ENCODE measurements around the gene ITGA5.

Gene ITGA5

DNA sequence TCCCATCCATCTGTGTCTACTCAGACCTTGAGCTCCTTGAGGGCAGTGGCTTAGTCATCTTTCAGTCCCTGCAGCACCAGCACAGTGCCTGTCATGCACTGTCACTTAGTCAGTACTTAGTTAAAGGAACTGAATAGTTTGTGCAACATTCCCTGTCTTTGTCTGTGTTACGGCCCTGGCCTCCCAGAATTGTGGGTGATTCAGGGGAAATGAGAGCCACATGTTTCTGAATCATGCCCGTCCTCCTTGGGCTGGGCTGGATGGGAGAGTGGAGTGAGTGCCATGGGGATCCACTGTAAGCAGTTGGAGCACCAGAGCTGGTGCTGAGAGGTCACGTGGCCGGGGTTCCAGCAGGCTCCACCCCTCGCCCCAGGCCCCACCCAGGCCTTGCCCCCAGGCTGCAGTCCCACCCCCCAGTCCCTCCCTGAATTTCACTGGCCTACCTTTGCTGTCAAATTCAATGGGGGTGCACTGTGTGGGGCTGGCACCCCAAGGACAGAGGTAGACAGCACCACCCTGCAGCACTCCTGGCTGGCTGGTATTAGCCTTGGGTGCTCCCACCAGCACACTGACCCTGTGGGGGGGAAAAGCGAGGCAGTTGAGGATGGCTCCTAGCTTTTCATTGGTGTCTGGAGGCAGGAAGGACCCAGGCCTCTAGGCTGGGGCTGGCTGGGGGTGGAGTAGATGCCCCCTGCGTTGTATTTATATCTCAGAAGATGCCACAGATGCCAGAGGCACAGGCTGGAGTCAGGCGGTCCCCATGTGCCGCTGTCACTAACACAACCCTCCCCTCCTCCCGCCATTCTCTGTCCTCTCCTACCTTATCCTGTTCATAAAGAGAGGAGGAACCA is 7.5 kb downstream of the ITGA5 start:
- TF ChIP-seq, protein P1, sequence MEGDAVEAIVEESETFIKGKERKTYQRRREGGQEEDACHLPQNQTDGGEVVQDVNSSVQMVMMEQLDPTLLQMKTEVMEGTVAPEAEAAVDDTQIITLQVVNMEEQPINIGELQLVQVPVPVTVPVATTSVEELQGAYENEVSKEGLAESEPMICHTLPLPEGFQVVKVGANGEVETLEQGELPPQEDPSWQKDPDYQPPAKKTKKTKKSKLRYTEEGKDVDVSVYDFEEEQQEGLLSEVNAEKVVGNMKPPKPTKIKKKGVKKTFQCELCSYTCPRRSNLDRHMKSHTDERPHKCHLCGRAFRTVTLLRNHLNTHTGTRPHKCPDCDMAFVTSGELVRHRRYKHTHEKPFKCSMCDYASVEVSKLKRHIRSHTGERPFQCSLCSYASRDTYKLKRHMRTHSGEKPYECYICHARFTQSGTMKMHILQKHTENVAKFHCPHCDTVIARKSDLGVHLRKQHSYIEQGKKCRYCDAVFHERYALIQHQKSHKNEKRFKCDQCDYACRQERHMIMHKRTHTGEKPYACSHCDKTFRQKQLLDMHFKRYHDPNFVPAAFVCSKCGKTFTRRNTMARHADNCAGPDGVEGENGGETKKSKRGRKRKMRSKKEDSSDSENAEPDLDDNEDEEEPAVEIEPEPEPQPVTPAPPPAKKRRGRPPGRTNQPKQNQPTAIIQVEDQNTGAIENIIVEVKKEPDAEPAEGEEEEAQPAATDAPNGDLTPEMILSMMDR (IDR thresholded peaks at IDR 0.05; ENCODE audit: low read depth, low read length): no peak
- peak; percentile 87 for DNase-seq (ENCODE audit: extremely low read depth, low read depth)

DNA sequence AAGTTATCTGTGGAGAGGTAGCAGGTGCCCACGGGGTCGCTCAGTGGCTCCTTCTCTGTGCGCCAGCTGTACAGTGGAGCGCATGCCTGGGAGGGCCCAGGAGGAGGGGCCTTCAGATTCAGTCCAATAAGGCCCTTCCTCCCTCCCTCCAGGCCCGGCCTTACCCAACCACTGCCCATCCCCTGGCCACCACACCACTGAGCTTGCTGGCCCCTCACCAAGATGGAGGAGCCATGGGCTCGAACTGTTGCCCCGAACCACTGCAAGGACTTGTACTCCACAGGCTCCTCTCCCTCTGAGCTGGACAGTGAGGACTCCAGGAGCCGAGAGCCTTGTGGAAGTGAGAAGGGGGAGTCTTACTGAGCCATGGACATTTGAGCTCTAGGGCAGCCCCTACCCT is 9.8 kb downstream of the ITGA5 start:
- TF ChIP-seq, protein P1 (IDR thresholded peaks at IDR 0.05; ENCODE audit: low read depth, low read length): no peak
- DNase-seq (ENCODE audit: extremely low read depth, low read depth): no peak

DNA sequence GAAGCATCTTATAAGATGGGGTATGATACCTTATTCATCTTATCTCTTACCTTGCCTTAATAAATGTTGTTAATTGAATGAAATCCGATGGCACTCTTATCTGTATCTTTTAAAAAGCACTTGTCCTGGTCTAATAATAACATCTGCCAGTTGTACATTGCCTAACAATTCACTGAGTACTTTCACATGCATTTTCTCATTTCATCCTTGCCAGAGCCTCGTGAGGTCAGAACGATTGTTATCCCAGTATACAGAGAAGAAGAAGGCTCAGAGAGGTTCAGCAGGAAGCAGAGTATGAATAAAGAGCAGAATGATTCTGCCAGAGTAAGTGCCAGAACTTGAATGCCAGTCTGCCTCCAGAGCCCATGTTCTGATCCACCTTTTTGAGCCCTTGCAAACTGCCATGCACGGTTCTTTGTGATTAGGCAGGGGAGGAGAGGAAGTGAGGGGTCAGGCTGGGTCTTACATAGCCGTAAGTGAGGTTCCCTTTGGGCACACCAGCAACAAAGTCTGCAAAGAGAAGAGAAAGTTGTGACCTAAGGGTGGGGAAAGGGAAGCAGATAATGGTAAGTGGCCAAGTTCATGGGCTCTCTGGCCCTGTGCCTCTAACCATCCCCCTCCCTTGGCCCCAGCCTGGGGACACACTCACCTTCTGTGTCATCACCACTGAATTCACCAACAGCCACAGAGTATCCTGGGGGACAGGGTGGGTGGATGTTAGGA is 11.7 kb downstream of the ITGA5 start:
- TF ChIP-seq, protein P1 (IDR thresholded peaks at IDR 0.05; ENCODE audit: low read depth, low read length): no peak
- DNase-seq (ENCODE audit: extremely low read depth, low read depth): no peak

DNA sequence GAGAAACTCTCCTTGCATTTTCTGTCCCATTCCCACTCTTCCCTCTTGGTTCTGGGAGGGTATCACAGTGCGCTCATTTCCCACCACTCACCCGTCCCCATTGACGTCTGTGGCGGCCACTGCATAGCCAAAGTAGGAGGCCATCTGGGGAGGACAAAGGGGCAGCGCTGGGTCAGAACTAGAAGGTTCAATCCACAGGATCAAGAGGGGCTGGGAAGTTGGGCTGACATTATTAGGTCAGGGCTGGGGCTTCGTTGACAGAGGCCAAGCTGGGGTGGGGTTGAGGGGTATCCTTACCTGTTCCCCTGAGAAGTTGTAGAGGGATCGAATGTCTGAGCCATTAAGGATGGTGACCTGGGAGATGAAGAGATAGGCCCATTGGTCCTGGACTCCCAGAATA is 13.5 kb downstream of the ITGA5 start:
- TF ChIP-seq, protein P1 (IDR thresholded peaks at IDR 0.05; ENCODE audit: low read depth, low read length): no peak
- DNase-seq (ENCODE audit: extremely low read depth, low read depth): no peak

DNA sequence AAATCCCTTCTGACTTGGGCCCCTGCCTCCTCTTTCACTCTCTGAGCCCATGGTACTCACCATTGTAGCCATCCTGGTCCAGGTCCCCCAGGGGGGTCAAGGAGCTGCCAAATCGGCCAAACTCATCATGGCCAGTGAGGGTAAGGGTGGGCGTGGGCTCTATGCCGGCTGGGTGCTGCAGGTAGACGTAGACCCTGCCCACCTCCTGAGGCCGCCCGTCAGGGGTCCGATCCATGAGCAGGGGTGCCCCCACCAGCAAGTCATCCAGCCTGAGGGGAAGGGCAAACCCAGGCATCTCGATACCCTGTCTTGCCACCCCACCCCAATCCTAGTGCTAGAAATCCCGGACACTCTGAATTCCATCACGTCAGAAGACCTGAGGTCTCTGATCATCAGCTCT is 14.0 kb downstream of the ITGA5 start:
- DNase-seq (ENCODE audit: extremely low read depth, low read depth): no peak
- TF ChIP-seq, protein P1 (IDR thresholded peaks at IDR 0.05; ENCODE audit: low read depth, low read length): no peak

- TF ChIP-seq, protein P1 (IDR thresholded peaks at IDR 0.05; ENCODE audit: low read depth, low read length): peak; percentile 95
- DNase-seq (ENCODE audit: extremely low read depth, low read depth): no peak
Observed at GRCh38 chr12:54404061-54405004, 14.7 kb downstream of the ITGA5 start.
